ENCODE measurements around the gene CIT. TPM values are rescaled to one million over a fixed set of nuclear protein-coding genes. Genes with fewer than 3 reads are reported as not detected.

Gene CIT
- total RNA-seq, 6 experiments from 2014 or later, result 1.8 to 12.8 (median 3.3) TPM

DNA sequence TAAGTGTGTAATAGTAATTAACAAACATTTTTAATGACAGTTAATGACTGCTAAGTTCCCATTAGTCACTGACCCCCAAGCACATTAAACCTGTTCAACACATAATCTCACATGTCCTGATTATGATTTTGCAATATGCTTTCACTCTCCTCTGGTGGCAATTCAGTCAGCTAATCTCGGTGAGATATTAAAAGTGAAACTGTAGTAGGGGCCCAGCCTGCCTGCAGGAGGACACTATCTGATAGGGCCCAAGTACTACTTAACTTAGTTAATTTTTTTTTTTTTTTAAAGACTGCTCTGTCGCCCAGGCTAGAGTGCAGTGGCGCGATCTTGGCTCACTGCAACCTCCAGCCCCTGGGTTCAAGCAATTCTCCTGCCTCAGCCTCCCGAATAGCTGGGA lies 48.8 kb downstream of the CIT start:
- H3K4me3 ChIP-seq, result no peak overlapping the region
- no peaks in the 10 kb centered on the region for H3K27me3 ChIP-seq
- ATAC-seq, result peak in 1 of 4 donors; percentile 43
- DNase-seq, result no peak
- H3K36me3 ChIP-seq, result no peaks in the 10 kb centered on the region
- intact Hi-C loops (cut with DNase I), result no loop called here
- no peaks in the 10 kb centered on the region for H3K4me1 ChIP-seq
- TF ChIP-seq POLR2A (IDR thresholded peaks at IDR 0.05), result no peak
- no peak for TF ChIP-seq CTCF (IDR thresholded peaks at IDR 0.05)
- H3K9me3 ChIP-seq, result no peaks in the 10 kb centered on the region
- 92% methylated on average over 5 of the region's 5 CpGs for WGBS (ENCODE audit: insufficient coverage, low coverage, low lambda C conversion rate, missing lambda C conversion rate)
- no peak overlapping the region for H3K27ac ChIP-seq

DNA sequence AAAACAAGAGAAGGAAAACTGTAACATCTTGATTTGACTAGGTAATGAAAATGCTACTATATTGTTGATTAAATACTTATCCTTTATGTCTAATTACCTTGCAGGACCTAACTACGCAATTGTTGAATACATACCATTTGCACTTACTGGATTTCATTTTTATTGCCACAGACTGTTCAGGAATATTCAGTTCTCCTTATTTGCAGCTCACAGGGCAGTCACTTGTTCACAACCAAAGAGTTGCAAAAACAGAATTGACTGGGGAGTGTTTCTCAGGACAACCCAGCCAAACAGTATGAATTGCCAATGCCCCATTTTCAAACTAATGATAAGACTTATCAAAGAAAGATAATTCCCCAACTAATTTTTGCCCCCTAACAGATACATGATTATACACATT lies 49.4 kb downstream of the CIT start:
- no peak for ATAC-seq
- intact Hi-C loops (cut with DNase I), result no loop called here
- Histone ChIP-seq H3K27ac (no peak overlapping the region), H3K9me3 (no peaks in the 10 kb centered on the region), H3K4me3 (no peak overlapping the region), H3K27me3 (no peaks in the 10 kb centered on the region), H3K4me1 (no peaks in the 10 kb centered on the region), H3K36me3 (no peaks in the 10 kb centered on the region)
- WGBS (ENCODE audit: insufficient coverage, low coverage, low lambda C conversion rate, missing lambda C conversion rate), result 75% methylated on average over 1 of the region's 1 CpG
- DNase-seq, result no peak
- TF ChIP-seq CTCF (IDR thresholded peaks at IDR 0.05) (no peak), POLR2A (IDR thresholded peaks at IDR 0.05) (no peak)

- WGBS (ENCODE audit: insufficient coverage, low coverage, low lambda C conversion rate, missing lambda C conversion rate), result 90% methylated on average over 6 of the region's 6 CpGs
- Histone ChIP-seq H3K27ac (no peak overlapping the region), H3K4me1 (no peaks in the 10 kb centered on the region), H3K27me3 (no peaks in the 10 kb centered on the region), H3K9me3 (no peaks in the 10 kb centered on the region), H3K4me3 (no peak overlapping the region), H3K36me3 (no peaks in the 10 kb centered on the region)
- intact Hi-C loops (cut with DNase I), result no loop called here
- DNase-seq (no peak), ATAC-seq (no peak)
- TF ChIP-seq POLR2A (IDR thresholded peaks at IDR 0.05) (no peak), CTCF (IDR thresholded peaks at IDR 0.05) (no peak)
Measured at GRCh38 chr12:119826661-119827445, 50.3 kb downstream of the CIT start.

GRCh38 chr12:119825262-119825661 lies 51.9 kb downstream of the CIT start:
- intact Hi-C loops (cut with DNase I), result no loop called here
- Histone ChIP-seq H3K27ac (no peak overlapping the region), H3K27me3 (no peaks in the 10 kb centered on the region), H3K9me3 (no peaks in the 10 kb centered on the region), H3K4me1 (no peaks in the 10 kb centered on the region), H3K36me3 (no peaks in the 10 kb centered on the region), H3K4me3 (no peak overlapping the region)
- ATAC-seq, result no peak
- TF ChIP-seq CTCF (IDR thresholded peaks at IDR 0.05) (no peak), POLR2A (IDR thresholded peaks at IDR 0.05) (no peak)
- DNase-seq, result no peak
- 86% methylated on average over 6 of the region's 7 CpGs for WGBS (ENCODE audit: insufficient coverage, low coverage, low lambda C conversion rate, missing lambda C conversion rate)
